NCI-H146 treated with DMSO at 0.1 percent for 48 hours (cell line): Measurements from ENCODE around the gene ARHGAP12.
"Not testable (repeated sequence)": the region's sequence is repeated elsewhere in the genome, so short reads cannot be mapped to it uniquely, and the experiment has no call there.

Source experiments
- DNase-seq: peaks from one replicate; lab custom pipeline; 2025; ENCODE audit not compliant: unreplicated experiment; lab: John Stamatoyannopoulos, UW

ARHGAP12 gene

DNA sequence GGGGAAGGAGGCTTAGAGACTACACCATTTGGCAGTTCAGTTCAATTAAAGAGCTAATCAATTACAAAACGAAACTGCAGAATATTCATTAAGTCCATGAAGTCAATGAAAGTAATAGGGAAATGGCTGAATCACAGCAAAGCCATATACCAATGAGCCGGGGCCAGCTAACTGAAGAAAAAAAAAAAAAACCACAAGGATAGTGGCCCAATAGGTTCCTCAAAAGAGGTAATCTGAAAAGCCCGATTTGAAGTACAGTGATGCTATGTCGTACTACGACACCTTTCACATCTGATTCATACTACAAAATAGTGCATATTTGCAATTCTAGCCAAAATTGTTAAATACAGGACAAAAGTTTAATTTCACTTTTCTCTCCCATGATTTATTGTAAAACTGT is 2.5 kb downstream of the ARHGAP12 start:
- DNase-seq: no peak

- DNase-seq: no peak
Observed at GRCh38 chr10:31924833-31925232, 3.8 kb downstream of the ARHGAP12 start.

DNA sequence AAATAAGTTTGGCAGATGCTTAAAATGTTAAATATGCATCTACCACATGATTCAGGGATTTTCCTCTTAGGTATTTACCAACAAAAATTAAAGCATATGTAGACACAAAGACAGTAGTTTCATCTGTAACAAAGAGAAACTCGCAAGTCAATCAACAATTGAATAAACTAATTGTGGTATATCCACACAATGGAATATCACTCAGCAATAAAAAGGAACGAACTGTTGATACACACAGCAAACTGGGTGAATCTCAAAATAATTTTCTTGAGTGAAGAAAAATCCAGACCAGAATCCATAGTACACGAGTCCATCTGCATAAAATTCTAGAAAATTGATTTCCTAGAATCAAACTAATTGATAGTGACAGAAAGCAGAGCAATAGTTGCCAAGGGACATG is 5.2 kb downstream of the ARHGAP12 start:
- no peak for DNase-seq

DNA sequence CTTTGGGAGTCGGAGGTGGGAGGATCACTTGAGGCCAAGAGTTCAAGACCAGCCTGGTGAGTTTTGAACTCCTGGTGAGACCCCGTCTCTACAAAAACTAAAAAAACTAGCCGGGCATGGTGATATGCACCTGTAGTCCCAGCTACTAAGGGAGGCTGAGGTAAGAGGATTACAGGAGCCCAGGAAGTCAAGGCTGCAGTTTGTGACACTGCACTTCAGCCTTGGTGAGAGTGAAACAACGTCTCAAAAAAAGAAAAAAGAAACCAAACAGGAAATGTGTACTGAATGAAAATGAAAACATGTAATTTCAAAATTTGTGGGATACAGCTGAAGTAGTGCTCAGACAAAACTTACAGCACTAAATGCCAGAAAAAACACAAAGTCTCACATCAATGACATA is 7.6 kb downstream of the ARHGAP12 start:
- no peak for DNase-seq

DNA sequence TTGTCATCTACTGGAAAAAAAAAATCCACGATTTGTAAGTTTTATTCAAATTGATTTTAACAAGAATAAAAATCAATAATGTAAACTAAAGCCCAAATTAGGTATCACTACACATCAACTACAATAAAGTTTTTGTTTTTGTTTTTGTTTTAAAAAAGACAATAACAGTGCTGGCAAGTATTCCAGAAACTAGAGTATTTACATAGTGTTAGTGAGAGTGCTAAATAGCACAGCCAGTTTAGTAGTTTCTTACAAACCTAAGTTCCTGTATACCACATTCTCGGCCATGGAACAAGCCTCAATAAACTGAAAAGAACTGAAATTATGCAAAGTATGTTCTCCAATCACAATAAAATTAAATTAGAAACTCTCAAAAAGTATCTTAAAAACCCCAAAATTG is 8.1 kb downstream of the ARHGAP12 start:
- DNase-seq: no peak

DNA sequence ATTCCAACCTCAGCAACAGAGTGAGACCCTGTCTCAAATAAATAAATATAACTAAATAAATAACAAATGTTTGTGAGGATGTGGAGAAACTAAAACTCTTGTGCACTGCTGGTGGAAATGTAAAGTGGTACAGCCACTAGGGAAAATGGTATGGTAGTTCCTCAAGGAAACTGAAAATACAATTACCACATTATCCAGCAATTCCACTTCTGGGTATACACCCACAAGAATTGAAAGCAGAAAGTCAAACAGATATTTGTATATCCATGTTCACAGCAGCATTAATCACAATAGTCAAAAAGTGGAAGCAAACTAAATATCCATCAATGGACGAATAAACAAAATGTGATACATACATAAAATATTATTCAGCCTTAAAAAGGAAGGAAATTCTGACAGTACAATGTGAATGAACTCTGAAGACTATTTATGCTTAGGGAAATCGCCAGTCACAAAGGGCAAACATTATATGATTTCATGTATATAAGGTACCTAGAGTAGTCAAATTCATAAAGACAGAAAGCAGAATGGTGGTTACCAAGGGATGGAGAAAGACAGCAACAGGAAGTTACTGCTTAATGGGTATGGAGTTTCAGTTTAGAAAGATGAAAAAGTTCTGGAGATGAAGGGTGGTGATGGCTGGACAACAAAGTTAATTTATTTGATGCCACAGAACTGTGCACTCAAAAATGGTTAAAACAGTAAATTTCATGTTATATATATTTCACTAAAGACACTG is 9.8 kb downstream of the ARHGAP12 start:
- no peak for DNase-seq

DNA sequence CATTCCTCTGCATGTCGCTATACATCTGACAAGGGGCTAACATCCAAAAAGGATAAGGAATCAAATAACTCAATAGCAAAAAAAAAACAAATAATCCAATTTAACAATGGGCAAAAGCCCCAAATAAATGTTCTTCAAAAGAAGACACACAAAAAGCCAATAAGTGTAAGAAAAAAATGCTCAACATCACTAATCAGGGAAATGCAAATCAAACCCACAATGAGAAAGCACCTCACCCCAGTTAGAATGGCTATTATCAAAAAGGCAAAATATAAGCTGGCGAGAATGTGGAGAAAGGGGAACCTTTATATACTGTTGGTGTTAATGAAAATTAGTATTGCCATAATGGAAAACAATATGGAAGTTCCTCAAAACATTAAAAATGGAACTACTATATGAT is 14.3 kb downstream of the ARHGAP12 start:
- no peak for DNase-seq

GRCh38 chr10:31912898-31913850 is 15.5 kb downstream of the ARHGAP12 start:
- DNase-seq: no peak

DNA sequence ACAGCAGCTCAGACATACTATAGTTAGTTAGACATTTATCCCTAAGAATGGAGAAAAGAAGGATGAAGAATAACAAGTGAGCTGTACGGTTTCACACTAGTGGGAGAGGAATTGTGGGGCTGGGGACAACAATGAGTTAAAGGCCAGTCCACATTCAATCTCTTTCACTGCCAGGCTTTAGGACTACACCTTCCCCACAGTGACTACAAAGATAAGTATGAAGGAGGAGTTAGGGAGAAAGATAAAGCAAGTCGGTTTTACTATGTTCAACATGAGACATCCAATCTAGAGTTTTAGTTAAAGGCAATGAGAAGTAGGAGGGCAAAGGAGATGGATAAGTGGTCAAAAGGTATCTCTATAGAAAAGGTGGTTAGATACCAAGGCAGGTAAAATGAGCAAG is 16.3 kb downstream of the ARHGAP12 start:
- DNase-seq: no peak

- DNase-seq: no peak
Observed at GRCh38 chr10:31910016-31910415, 18.6 kb downstream of the ARHGAP12 start.

DNA sequence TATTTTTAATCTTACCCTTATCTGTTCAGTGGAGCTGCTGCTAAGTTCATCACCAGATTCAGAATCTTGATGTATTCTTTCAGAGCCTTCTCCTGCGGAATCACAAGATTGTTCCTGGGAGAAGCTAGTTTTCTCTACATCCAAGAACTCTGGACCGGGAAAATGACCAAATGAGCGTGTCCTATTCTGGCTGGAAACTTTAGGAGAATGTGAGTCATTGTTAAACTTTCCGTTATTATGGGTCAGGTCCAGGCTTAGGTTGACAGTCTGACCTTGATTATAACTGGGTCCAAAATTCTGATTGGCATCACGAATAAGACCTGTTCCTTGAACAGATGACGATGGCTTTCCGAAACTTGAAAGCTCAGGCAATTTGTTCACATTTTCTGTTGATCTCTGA is 20.5 kb downstream of the ARHGAP12 start:
- DNase-seq: no peak

DNA sequence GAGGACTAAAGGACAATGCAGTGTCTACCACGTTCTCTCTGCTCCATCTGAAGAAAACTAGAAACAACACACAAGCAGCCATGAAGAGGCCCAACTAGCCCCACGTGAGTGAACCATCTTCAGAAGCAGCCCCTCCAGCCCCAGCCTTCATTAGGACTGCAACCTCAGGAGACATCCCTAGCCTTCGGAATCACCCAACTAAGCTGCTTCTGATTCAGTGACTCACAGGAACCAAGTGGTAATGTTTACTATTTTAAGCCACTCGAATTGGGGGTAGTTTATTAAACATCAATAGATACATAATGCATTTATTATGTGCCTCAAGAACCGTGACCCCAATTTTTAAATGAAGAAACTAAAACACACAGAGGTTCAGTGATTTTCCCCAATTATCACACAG is 22.6 kb downstream of the ARHGAP12 start:
- DNase-seq: no peak

GRCh38 chr10:31905586-31905985 is 23.0 kb downstream of the ARHGAP12 start:
- no peak for DNase-seq

GRCh38 chr10:31902625-31903024 is 26.0 kb downstream of the ARHGAP12 start:
- no peak for DNase-seq

- DNase-seq: no peak
Observed at GRCh38 chr10:31897506-31897905, 31.1 kb downstream of the ARHGAP12 start.

DNA sequence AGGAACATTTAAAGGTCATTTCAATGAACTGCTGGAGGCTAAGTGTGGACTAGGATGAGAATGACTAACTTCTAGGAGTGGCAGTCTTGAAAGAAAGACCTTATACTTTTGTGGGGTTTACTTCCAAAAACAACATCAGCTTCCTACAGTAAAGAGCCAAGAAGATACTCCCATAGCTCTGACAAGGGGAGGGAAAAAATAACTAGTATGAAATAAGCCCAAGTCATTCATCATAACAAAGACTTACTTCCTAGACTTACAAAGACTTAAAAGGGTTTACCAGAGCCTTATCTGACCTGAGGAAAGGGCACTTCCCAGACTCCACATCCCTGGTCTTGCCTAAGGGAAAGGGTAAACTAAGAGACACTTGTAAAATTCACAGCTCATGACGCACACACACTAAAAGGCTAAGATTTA is 31.7 kb downstream of the ARHGAP12 start:
- DNase-seq: no peak

- DNase-seq: not testable (repeated sequence)
Observed at GRCh38 chr10:31895722-31896121, 32.9 kb downstream of the ARHGAP12 start.

DNA sequence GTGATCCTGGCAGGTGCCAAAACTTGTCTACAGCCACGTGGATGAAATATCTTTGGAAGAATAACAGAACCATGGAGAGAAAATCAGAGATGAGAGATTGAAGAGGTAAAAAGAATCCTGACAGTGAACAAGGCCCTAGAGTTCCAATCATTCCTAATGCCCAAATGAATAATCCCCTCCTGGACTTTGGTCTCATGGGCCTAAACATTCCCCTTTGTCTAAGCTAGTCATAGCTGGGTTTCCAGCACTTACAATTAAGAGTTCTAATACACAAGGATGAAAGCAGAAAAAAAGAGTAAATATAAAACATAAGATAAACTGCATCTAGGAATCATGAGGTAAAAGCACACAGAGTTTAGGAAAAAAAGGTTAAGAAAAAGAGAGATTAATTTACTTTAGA is 40.2 kb downstream of the ARHGAP12 start:
- no peak for DNase-seq

DNA sequence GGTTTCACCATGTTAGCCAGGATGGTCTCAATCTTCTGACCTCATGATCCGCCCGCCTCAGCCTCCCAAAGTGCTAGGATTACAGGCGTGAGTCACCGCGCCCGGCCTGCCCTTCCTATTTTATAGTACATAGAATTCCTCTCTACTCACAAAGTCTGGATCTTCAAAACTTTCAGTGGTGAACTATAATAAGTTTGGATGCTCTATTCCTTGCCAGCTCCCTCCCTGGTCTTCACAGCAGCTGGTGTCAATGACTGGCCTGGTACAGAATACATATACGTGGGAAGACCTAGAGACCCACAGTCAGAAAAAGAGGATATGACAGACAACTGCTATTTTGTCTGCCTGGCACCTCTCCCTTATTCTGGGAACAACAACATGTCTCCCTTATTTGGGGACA is 40.8 kb downstream of the ARHGAP12 start:
- DNase-seq: no peak

- DNase-seq: no peak
Observed at GRCh38 chr10:31886885-31887284, 41.7 kb downstream of the ARHGAP12 start.

- no peak for DNase-seq
Observed at GRCh38 chr10:31885971-31886370, 42.7 kb downstream of the ARHGAP12 start.

DNA sequence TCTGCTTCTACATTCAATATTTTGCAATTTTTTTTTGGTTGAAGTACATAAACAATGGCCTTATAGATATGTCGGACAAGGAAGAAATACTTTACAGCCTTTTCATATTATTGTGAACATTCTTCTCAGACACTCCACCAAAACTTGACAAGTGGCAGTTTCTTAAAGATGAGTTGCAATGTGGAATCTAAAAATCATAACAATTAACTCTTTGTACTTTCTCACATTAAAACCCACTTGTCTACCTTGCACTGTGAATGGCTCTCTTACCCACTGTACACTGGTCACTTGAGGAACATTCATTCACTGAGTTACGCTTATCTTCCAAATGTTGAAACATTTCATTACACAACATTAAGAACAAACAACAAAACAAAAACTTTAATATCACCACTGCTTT is 44.2 kb downstream of the ARHGAP12 start:
- no peak for DNase-seq
